Endothelial cell of umbilical vein (primary cell): Measurements from ENCODE around the gene ZNF319. TPM values are rescaled to one million over a fixed set of nuclear protein-coding genes. Genes with fewer than 3 reads are reported as not detected.

Source experiments
- BruUV-seq: library from RNA; stranded (reverse); fragments of 400-500 nt; replicated peaks from 2 replicates; lab custom pipeline; 2021; lab: Mats Ljungman, UMichigan
- CTCF ChIA-PET: fragments of 300-600, 350-600 bp; sonication (Branson Sonifier 250); formaldehyde crosslinking; loops from one replicate; lab custom pipeline; 2021; ENCODE audit warnings: antibody characterized with exemption, inconsistent platforms; lab: Charles Lee
- POLR2A ChIA-PET: fragments of 300-600, 350-600 bp; sonication (Branson Sonifier 250); formaldehyde crosslinking; loops from one replicate; lab custom pipeline; 2021; ENCODE audit warnings: antibody characterized with exemption, inconsistent platforms; lab: Charles Lee
- DNase-seq: peaks from one replicate; pipeline ENCODE4 v3.0.0-alpha.2; 2011; ENCODE audit warnings: low read depth, low spot score
- FAIRE-seq: peaks from 2 replicates; lab custom pipeline; 2011; peaks lifted over from hg19 to GRCh38; lab: Jason Lieb, UNC
- H2AFZ ChIP-seq: 2 replicates; pipeline ENCODE4 v1.6.0; 2012; ENCODE audit warnings: low read depth, low read length, control low read depth, inconsistent platforms
- H3K27ac ChIP-seq: 2 replicates; pipeline ENCODE4 v1.5.1; 2011; ENCODE audit warnings: low read depth, mild to moderate bottlenecking, control low read depth, low read length, moderate library complexity; ENCODE audit not compliant: insufficient read depth
- H3K27me3 ChIP-seq, 2 experiments: 2 replicates each; pipeline versions ENCODE4 v1.6.0 to v1.6.1; 2011; ENCODE audit warnings: low read length in 2 of 2, mixed read lengths in 1 of 2; ENCODE audit not compliant: control insufficient read depth in 2 of 2, insufficient read depth in 2 of 2
- H3K36me3 ChIP-seq, 2 experiments: 2 replicates in 1 of 2; 3 replicates in 1 of 2; pipeline ENCODE4 v1.5.1; 2011; ENCODE audit warnings: low read length in 2 of 2, mild to moderate bottlenecking in 1 of 2, moderate library complexity in 1 of 2; ENCODE audit not compliant: control insufficient read depth in 2 of 2, insufficient read depth in 2 of 2; ENCODE audit errors: extremely low read depth in 1 of 2
- H3K4me1 ChIP-seq: 3 replicates; pipeline ENCODE4 v1.5.1; 2011; ENCODE audit warnings: mild to moderate bottlenecking, low read length; ENCODE audit not compliant: control insufficient read depth, insufficient read depth; ENCODE audit errors: extremely low read depth
- H3K4me2 ChIP-seq: 2 replicates; pipeline ENCODE4 v1.6.1; 2011; ENCODE audit warnings: low read length, control low read depth, mixed read lengths; ENCODE audit not compliant: insufficient read depth
- H3K4me3 ChIP-seq, 3 experiments: fragments of 200-600 bp in 1 of 3; sonication (generic), shearing (Covaris generic) in 1 of 3; replicated peaks in 1 of 3; 2 replicates each; pipeline ENCODE4 v1.5.1; 2011 to 2016; ENCODE audit warnings: control low read depth in 3 of 3, low read length in 3 of 3, mild to moderate bottlenecking in 2 of 3, inconsistent platforms in 1 of 3, low read depth in 1 of 3, moderate library complexity in 1 of 3; ENCODE audit not compliant: insufficient read depth in 1 of 3
- H3K79me2 ChIP-seq: 2 replicates; pipeline ENCODE4 v1.6.0; 2012; ENCODE audit warnings: low read length, inconsistent platforms; ENCODE audit not compliant: control insufficient read depth, insufficient read depth
- H3K9ac ChIP-seq: replicated peaks from 2 replicates; pipeline ENCODE3; 2011; ENCODE audit warnings: low read length, control low read depth; ENCODE audit not compliant: insufficient read depth; ENCODE audit errors: extremely low read depth
- H3K9me1 ChIP-seq: replicated peaks from 3 replicates; pipeline ENCODE4 v1.6.0; 2011; ENCODE audit warnings: mild to moderate bottlenecking, low read length; ENCODE audit not compliant: control insufficient read depth, insufficient read depth; ENCODE audit errors: extremely low read depth
- H3K9me3 ChIP-seq: replicated peaks from 2 replicates; pipeline ENCODE4 v1.5.1; 2012; ENCODE audit warnings: low read length, inconsistent platforms; ENCODE audit not compliant: control insufficient read depth, insufficient read depth
- H4K20me1 ChIP-seq: replicated peaks from 2 replicates; pipeline ENCODE3; 2011; ENCODE audit warnings: mild to moderate bottlenecking, low read length; ENCODE audit not compliant: control insufficient read depth, insufficient read depth; ENCODE audit errors: extremely low read depth
- EZH2 ChIP-seq: IDR thresholded peaks from 2 replicates; pipeline ENCODE4 v1.6.1; 2012; ENCODE audit warnings: borderline replicate concordance, low read depth, mild to moderate bottlenecking, moderate library complexity, low read length, inconsistent platforms; ENCODE audit not compliant: severe bottlenecking
- FOS ChIP-seq: IDR thresholded peaks from 2 replicates; pipeline ENCODE4 v1.6.1; 2011; ENCODE audit warnings: mild to moderate bottlenecking, low read length, moderate library complexity, borderline replicate concordance; ENCODE audit not compliant: insufficient read depth
- GATA2 ChIP-seq: IDR thresholded peaks from 2 replicates; pipeline ENCODE4 v1.7.0; 2011; ENCODE audit warnings: low read depth, mild to moderate bottlenecking, moderate library complexity, mixed read lengths, low read length; ENCODE audit not compliant: insufficient read length, insufficient read depth
- JUN ChIP-seq: IDR thresholded peaks from 2 replicates; pipeline ENCODE4 v1.6.1; 2011; ENCODE audit warnings: borderline replicate concordance, low read depth; ENCODE audit not compliant: insufficient read length, insufficient read depth
- MYC ChIP-seq: IDR thresholded peaks from one replicate; pipeline ENCODE4 v1.6.1; 2011; ENCODE audit warnings: mild to moderate bottlenecking, low read depth, low read length
- POLR2A ChIP-seq: IDR thresholded peaks from 2 replicates; pipeline ENCODE4 v1.6.1; 2012; ENCODE audit warnings: low read depth, mild to moderate bottlenecking, control low read depth, low read length
- POLR2AphosphoS5 ChIP-seq: IDR thresholded peaks from 2 replicates; pipeline ENCODE4 v1.6.1; 2012; ENCODE audit warnings: low read depth, mild to moderate bottlenecking, control low read depth, low read length, moderate library complexity; ENCODE audit not compliant: insufficient read depth
- dilution Hi-C: fragments of 300-500 bp; cut with MboI; formaldehyde crosslinking; loops from one replicate; pipeline ENCODE4 v1.15.0; 2019; ENCODE audit warnings: low sequenced_read_pairs; ENCODE audit not compliant: extremely low pct_ligation_motif_present
- intact Hi-C: fragments of 100-400 bp; cut with micrococcal nuclease; formaldehyde crosslinking; loops from one replicate; pipeline ENCODE4 v1.10.0; 2022
- polyA plus RNA-seq, 4 experiments: library from polyadenylated mRNA; depleted of rRNA in 3 of 4; stranded (reverse) in 3 of 4; unstranded in 1 of 4; fragments of >200 nt; gene quantifications; 2 replicates each; pipeline versions ENCODE4 v1.2.1 to v1.2.3, GENCODE V29; 2011 to 2012; ENCODE audit warnings: missing spikeins in 1 of 4
- total RNA-seq: library from RNA; stranded (reverse); gene quantifications from 2 replicates; pipeline ENCODE4 v1.2.3, GENCODE V29; 2021
- TF ChIP-seq, protein P1 (sequence below), 2 donors: IDR thresholded peaks; 1 replicate in 1 of 2; 2 replicates in 1 of 2; pipeline ENCODE4 v1.5.1; 2011; ENCODE audit warnings: low read length in 2 of 2, mild to moderate bottlenecking in 2 of 2, moderate library complexity in 2 of 2, control low read depth in 1 of 2, inconsistent platforms in 1 of 2, low read depth in 1 of 2; ENCODE audit not compliant: insufficient read depth in 1 of 2; ENCODE audit errors: extremely low read depth in 1 of 2
- TF ChIP-seq, protein P2 (sequence below): IDR thresholded peaks from 2 replicates; pipeline ENCODE4 v1.6.1; 2011; ENCODE audit not compliant: insufficient read depth, insufficient read length

ZNF319 gene
- total and polyA plus RNA-seq, 2 donors (not counting 3 experiments of a cell fraction or from before 2014, with no cell fraction given), result 5.4 to 9.9 TPM

DNA sequence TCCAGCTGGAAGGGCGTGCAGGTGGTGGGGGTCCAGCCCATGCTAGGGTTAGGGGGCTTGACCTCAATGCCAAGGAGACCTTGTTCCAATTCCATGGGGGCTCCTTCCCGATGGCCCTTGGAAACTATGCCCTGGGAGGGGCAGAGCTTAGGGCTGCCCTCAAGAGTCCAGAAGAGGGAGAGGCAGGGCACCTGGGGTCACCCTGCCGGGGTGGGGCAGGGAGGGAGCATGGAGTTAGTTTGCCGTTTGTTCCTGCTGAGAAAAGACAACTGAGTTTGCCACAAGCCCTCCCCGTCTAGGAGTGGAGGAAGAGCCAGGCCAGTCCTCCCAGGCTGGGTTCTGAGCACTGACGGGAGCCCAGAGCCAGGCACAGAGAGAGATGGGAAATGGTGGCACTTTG is 46.5 kb upstream of the ZNF319 start:
- dilution Hi-C loops (no loop called here), intact Hi-C loops (no loop called here)
- DNase-seq (no peak), FAIRE-seq (no peak)
- H3K27ac ChIP-seq, result no peak overlapping the region
- TF ChIP-seq JUN (no peak), POLR2A (no peak), EZH2 (no peak), MYC (no peak), FOS (no peak), POLR2AphosphoS5 (no peak), GATA2 (no peak)
- TF ChIP-seq, protein P1, sequence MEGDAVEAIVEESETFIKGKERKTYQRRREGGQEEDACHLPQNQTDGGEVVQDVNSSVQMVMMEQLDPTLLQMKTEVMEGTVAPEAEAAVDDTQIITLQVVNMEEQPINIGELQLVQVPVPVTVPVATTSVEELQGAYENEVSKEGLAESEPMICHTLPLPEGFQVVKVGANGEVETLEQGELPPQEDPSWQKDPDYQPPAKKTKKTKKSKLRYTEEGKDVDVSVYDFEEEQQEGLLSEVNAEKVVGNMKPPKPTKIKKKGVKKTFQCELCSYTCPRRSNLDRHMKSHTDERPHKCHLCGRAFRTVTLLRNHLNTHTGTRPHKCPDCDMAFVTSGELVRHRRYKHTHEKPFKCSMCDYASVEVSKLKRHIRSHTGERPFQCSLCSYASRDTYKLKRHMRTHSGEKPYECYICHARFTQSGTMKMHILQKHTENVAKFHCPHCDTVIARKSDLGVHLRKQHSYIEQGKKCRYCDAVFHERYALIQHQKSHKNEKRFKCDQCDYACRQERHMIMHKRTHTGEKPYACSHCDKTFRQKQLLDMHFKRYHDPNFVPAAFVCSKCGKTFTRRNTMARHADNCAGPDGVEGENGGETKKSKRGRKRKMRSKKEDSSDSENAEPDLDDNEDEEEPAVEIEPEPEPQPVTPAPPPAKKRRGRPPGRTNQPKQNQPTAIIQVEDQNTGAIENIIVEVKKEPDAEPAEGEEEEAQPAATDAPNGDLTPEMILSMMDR (IDR thresholded peaks at IDR 0.05; ENCODE audit: extremely low read depth in 1 of 2, insufficient read depth in 1 of 2, low read depth in 1 of 2, low read length in 2 of 2), result no peak
- TF ChIP-seq, protein P2, sequence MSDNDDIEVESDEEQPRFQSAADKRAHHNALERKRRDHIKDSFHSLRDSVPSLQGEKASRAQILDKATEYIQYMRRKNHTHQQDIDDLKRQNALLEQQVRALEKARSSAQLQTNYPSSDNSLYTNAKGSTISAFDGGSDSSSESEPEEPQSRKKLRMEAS, result no peak
- no peak overlapping the region for H3K9ac ChIP-seq
- no peak overlapping the region for H2AFZ ChIP-seq
- no peaks in the 10 kb centered on the region for H4K20me1 ChIP-seq
- no peaks in the 10 kb centered on the region for H3K9me1 ChIP-seq
- BruUV-seq, result no TSS peak
- H3K4me3 ChIP-seq, result no peak overlapping the region
- H3K36me3 ChIP-seq, result no peaks in the 10 kb centered on the region
- H3K27me3 ChIP-seq, result no peaks in the 10 kb centered on the region
- H3K4me1 ChIP-seq, result no peaks in the 10 kb centered on the region
- CTCF ChIA-PET, result interaction anchor here (1.2 to 1.4 kb wide), 2 partner anchors 51 to 81 kb away, joined by 4 to 6 read pairs; no protein-coding TSS in a partner anchor
- H3K9me3 ChIP-seq, result no peaks in the 10 kb centered on the region
- H3K79me2 ChIP-seq, result no peaks in the 10 kb centered on the region
- H3K4me2 ChIP-seq, result no peak overlapping the region
- POLR2A ChIA-PET, result no interaction called here
